Left colon (tissue), 2 donors: Measurements from ENCODE around the gene LPAR2. TPM values are rescaled to one million over a fixed set of nuclear protein-coding genes. Genes with fewer than 3 reads are reported as not detected.
"Not testable (repeated sequence)": the region's sequence is repeated elsewhere in the genome, so short reads cannot be mapped to it uniquely, and the experiment has no call there.

Source experiments
- ATAC-seq: fragments of 200-7000 bp; cut with Tn5 transposase; one replicate; pipeline ENCODE4 v1.9.1; 2020; ENCODE audit warnings: mild to moderate bottlenecking, moderate library complexity
- DNase-seq, 2 donors: peaks; one replicate each; pipeline ENCODE4 v3.0.0-alpha.2; 2020
- intact Hi-C, 2 donors: fragments of 100-400 bp; cut with DNase I in 1 of 2; cut with micrococcal nuclease in 1 of 2; formaldehyde crosslinking; loops; one replicate each; pipeline versions ENCODE4 v1.11.2 to v1.14.0; 2022; cut with DNase I, micrococcal nuclease
- long read RNA-seq: library from polyadenylated mRNA; unstranded; transcript quantifications from one replicate; pipeline ENCODE4 v2.0.0, GENCODE V29; 2021
- total RNA-seq, 2 donors: library from RNA; stranded (reverse); fragmentation: NEBNext Ultra II Directional; extraction: Animal tissue kit (Norgen Biotek cat#: 25700); gene quantifications; one replicate each; pipeline ENCODE4 v1.2.1, GENCODE V29; 2021
- donor health status: DM: no; HTN: no; CAD: no.
- donor health status: DM: yes; HTN: yes; CAD: no.

Gene LPAR2
- total RNA-seq: 10 to 100 TPM; 18.4 to 20.9 TPM
- long read RNA-seq, transcript LPAR2-201 (3 exons, 1,791 nt): major isoform, 11 of 19 reads
- long read RNA-seq, partial matches to known transcripts: 7 of 19 reads
- long read RNA-seq, other reads (novel, unspliced or antisense): 1 of 19 reads

DNA sequence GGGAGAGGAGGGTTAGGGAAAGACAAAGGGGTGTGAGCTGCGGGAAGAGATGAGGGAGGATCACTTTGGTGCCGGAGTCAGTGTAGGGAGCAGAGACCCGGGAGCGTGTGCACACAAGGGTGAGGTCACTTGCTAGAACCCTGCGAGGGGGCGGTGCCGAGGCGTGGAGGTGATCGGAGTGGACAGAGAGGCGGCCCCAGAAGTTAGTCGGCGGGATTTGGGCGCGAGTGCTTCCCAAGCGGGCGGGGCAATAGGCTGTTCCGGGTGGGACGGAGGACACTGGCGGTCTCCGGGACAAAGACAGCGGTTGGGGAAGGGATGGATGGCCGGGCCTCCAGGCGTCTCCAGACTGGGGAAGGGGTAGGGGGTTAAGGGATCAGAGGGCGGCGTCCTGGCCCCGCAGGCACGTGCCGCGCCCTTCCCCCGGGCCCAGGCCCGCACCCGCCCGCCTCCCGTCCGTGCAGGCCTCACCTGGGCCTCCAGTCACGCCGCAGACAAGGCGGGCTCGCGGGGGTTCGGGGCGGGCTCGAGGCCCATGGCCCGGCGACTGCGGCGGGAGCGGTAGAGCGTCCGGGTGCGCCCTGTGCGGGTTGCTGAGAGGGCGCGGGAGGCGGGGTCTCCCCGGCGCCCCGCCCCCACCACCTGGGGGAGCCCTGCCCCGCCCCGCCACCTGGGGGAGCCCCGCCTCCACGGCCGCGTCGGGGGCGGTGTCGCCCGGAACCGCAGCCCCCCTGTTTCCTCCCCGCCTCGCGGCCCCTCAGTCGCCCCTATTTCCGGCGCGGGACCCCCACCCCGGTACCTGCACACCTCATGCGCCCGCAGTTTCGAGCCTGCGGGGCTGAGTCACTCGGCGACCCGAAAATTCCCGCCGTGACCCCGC lies at the start of gene LPAR2:
TSS of gene LPAR2 (minus strand) at position 600 of the 880 bp plus-strand sequence. CDS start 945 bp downstream, outside the sequence.
- ATAC-seq (peak; percentile 88), DNase-seq (peak; percentile 74 to 83)
- intact Hi-C loops: no loop called here

DNA sequence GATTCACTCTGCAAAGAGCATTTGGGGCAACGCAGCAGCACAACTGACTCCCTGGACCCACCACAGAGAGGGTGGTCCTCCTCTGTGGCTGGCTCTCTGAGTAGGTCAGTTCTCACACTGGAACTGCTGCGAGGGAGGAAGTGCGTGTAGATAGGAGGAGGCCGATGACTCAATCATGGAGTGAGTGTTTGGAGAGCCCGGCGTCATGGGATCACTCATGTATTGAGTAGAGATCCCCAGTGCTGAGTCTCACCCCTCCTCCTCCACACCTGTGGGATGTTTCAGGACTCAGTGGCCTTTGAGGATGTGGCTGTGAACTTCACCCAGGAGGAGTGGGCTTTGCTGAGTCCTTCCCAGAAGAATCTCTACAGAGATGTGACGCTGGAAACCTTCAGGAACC lies 49.6 kb upstream of the LPAR2 start:
- ATAC-seq: no peak
- no peak for DNase-seq
- intact Hi-C loops: no loop called here

DNA sequence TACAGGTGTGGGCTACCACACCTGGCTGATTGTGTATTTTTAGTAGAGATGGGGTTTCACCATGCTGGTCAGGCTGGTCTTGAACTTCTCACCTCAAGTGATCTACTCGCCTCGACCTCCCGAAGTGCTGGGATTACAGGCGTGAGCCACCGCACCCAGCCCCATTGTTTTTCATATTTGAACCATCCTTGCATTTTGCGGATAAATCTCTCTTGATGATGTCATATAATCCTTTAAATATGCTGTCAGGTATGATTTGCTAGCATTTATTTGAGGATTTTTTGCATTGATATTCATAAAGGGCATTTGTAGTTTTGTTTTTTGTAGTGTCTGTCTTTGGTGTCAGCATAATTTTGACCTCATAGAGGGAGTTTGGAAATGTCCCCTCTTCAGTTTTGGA lies 46.3 kb upstream of the LPAR2 start:
- intact Hi-C loops: no loop called here
- no peak for ATAC-seq

DNA sequence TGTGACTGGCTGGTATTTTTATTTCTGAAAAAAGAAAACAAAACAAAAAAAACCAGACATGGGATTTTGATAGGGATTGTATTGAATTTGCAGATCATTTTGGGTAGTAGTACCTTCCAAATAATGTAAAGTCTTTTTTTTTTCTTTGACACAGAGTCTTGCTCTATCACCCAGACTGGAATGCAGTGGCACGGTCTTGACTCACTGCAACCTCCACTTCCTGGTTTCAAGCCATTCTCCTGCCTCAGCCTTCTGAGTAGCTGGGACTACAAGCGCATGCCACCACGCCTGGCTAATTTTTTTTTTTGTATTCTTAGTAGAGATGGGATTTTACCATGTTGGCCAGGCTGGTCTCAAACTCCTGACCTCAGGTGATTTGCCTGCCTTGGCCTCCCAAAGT lies 44.8 kb upstream of the LPAR2 start:
- ATAC-seq (no peak), DNase-seq (no peak)
- intact Hi-C loops: no loop called here

More for the DNA sequence above, 46.3 kb upstream of the LPAR2 start:
- DNase-seq: no peak

DNA sequence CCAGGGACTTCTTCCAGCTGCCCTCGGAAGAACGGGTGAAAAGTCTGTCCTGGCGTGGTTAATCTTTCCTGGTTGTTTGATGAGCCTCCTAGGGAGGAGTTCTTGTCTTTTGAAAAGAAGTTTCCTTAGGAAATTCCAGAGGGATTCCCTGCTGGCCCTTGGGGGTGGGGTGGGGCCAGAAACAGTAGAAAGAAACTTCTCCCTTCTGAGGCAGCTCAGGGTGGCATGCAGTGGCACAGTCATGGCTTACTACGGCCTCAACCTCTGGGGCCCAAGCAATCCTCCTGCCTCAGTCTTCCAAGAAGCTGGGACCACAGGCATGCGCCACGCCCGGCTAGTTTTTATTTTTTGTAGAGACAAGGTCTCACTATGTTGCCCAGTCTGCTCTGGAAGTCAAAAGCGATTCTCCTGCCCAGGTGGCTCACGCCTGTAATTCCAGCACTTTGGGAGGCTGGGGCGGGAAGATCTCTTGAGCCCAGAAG lies 42.1 kb upstream of the LPAR2 start:
- intact Hi-C loops: no loop called here
- ATAC-seq (no peak), DNase-seq (no peak)

DNA sequence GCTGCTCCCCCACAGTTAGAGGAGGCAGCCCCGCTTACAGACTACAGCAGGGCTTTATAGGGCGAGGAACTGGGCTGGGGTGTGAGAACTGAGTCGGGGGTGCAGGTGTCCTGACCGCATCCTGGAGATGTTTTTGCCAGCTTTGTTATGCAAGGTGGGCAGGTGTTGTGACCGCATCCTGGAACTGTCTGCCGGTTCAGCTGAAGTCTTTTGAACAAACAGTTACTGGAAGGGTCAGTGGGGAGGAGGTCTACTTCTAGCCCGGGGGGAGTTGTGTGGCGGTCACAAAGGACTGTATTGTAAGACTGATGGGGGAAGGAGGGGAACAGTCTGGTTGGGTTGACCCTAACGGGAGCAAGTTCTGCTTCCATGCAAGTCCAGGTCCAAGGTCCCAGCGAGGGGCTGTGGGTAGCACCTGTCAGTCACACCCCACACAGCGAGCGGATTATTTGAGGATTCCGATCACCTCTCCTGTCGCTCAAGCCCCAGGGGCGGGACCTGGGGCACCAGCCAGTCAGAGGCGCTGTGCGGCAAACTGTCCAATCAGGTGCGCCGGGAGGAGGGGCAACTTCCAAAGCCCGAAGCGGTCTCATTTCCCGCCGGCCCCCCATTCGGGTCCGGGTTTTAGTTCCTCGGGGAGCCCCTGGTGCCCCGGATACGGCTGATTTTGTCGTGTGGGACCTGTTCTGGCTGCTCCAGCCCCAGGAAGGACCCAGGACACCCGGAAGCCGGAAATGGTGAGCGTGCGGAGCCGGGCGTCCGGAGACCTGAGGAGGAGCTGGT lies 40.4 kb upstream of the LPAR2 start, which contains the start of gene ZNF101:
TSS of gene ZNF101 (plus strand) at position 610 of the 783 bp plus-strand sequence. CDS start at position 735, 125 bp downstream.
- DNase-seq (peak; percentile 94 to 96), ATAC-seq (peak; percentile 72)
- intact Hi-C loops: no loop called here

DNA sequence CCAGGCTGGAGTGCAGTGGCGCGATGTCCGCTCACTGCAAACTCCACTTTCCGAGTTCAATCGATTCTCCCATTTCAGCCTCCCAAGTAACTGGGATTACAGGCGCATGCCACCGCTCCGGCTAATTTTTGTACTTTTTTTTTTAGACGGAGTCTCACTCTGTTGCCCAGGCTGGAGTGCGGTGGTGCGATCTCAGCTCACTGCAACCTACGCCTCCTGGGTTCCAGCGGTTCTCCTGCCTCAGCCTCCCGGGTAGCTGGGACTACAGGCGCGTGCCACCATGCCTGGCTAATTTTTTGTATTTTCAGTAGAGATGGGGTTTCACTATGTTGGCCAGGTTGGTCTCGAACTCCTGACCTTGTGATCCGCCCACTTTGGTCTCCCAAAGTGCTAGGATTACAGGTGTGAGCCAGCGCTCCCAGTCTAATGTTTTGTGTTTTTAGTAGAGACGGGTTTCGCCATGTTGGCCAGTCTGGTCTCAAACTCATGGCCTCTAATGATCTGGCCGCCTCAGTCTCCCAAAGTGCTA lies 37.5 kb upstream of the LPAR2 start:
- peak in 1 of 2 donors; percentile 12 for DNase-seq
- ATAC-seq, intact Hi-C loops: not testable (repeated sequence)

DNA sequence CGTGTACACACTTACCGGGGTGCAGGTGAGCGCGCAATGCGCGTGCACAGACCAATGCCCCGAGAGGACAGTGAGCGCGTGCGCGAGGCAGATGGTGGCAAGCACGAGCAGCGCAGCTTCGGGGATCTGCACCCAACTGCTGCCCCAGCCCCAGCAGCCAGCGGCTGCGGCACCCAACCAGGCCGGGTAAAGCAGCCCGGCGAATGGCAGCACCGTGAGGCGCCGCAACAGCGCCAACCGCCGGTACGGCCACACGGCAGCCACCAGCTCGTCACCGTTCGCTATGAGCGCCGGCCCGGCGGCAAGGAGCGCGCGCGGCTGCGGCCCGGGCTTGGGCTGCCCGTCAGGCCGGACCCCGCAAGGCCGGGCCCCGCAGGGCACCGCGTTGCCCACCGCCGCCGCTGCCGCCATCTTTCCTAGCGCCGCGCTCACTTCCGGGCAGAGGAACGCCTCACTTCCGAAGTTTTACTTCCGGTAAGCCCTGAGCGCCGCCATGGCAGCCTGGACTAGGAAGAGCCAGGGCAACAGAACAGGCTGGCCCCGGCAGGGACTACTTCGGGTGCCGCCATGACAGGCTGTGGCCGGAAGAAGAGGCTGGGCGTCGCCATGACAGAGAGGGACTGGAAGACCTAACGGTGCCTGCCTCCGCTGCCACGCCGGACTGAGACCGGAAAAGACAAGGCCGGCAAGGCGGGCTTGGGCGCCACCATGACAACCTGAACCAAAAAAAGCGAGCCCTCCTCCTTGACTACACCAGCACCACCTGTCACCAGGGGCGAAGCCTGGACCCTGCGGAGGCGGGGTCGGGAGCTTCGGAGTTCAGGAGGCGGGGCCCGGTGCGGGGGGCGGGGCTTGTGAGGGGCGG lies 35.5 kb upstream of the LPAR2 start, which contains the start of gene ATP13A1:
TSS of gene ATP13A1 (minus strand) at position 421 of the 865 bp plus-strand sequence. CDS start at position 411, 10 bp downstream.
- ATAC-seq (peak; percentile 87), DNase-seq (peak; percentile 96 to 98)
- intact Hi-C loops: no loop called here

DNA sequence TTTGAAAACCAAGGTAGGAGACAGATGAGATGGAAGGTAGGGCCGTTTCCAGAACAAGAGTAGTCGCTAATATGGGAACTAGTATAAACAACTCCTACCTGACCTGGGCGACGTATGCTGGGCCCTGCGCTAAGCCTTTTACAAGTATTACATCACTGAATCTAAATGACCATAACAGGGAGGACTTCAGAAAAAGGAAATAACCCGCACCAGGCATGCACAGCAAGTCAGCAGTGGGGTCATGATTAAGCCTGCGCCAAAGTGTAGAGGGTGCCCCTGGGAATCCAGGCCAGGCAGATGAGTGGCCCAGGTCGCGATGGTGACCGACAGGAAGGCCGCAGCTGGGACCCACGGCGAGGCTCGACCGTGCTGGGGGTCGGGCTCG lies 34.8 kb upstream of the LPAR2 start:
- intact Hi-C loops: no loop called here
- DNase-seq: no peak
- no peak for ATAC-seq

DNA sequence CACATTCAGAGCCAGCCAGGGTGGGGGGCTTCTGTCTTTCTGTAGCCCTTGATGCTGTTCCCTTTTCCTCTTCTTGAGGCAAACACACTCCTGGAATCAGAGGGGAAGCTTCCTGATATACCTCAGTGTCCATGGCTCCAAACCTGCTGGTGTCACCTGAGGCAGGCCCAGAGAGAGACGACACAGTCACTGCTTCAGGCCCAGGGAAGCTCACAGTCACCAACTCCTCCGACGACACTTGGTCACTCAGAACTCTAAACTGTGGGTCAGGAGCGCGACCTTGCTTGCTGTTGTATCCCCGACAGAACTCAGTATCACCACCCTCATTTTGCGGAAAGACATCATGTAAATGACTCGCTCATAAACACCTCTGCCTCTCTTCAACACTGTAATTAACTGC lies 34.3 kb upstream of the LPAR2 start:
- intact Hi-C loops: no loop called here
- ATAC-seq: no peak
- peak in 1 of 2 donors; percentile 11 for DNase-seq

DNA sequence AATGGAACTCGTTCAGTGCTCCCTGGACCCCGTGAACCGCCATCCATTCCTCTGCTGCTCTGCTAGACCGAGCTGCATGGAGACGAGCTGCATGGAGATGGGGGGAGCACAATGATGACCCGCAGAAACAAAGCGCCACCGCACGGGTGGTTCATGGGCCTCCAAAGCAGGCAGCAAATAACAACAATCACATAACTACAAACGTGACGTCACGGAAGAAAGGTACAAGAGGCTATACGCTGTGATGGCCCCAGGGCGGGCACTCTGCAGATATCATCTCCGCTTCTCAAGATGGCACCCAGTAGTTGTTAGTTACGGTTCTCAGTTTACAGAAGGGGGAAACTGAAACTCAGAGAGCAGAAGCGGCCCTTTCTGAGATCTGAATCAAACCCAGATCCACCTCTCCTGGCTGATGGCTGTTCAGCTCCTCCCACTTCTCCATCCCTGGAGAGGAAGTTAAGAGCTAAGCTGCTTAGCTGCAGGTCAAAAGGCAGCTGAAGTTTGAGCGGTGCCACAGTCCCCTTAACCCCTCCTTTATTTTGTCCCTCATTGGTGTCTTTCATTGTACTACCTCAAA lies 33.7 kb upstream of the LPAR2 start:
- no peak for ATAC-seq
- intact Hi-C loops: no loop called here
- peak in 1 of 2 donors; percentile 19 for DNase-seq

DNA sequence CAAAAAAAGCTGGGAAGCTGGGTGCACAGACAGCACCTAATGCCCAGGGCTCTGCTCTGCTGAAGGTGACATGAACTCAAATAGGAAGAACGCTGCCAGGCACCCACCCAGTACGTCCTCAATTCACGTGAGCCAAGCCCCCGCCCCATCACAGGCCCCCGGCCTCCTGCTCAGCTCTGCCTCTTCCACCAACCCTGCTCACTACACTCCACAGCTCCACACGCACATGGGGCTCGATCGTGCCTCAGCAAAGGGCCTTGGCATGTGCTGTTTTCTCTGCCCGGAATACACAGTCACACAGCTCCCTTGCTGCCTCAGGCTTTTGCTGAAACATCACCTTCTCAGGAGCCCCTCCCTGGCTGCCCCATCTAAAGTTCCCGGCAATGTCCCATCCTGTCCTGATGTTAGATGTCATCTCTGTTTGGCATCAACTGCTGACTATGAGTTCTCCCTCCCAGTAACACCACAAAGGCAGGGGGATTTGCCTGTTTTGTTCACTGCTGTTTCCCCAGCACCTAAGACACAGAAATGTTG lies 33.2 kb upstream of the LPAR2 start:
- DNase-seq (peak in 1 of 2 donors; percentile 4), ATAC-seq (no peak)
- intact Hi-C loops: no loop called here

DNA sequence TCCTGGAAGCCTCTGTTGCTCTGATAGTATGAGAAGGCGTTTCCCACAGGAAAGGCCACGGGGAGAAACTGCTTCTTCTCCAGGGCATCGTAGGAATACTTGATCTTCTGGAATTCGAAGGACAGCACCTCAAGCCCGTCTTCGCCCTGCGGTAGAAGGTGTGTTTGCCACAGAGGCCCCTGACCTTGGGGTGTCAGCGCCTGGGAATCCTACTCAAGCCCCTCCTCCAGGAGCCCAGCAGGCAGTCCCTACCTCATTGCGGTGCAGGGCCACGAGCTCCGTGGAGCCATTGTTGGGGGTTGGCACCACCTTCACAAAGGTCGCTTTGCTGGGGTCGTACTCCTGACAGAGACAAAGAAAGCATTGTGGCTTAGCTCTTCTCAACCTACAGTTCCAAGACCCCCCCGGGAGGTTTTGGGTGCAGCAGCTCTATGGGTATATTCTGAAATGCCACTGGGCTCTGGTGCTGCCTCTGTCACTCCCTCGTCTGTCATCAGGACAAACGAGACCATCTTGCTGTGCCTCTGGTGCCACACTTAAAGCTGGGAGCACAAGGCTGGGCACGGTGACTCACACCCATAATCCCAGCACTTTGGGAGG lies 31.7 kb upstream of the LPAR2 start:
- DNase-seq: no peak
- ATAC-seq: no peak
- intact Hi-C loops: no loop called here

DNA sequence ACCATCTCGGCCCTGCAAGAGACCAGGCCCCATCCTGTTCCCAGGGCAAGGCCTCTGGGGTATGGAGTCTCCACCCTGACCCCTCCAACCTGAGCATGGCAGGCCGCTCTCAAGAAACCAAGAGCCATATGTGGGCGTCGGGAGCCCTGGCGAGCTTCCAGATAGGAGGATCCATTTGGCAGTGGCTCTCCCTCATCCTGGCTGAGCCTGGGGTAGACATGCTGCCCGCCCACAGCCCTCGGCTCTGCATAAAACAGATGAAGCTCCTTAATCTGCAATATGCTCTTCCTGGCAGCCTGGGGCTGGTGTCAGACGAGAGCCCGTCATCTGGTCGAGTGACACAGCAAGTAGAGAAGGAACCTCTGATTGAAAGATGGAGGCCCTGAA lies 29.4 kb upstream of the LPAR2 start:
- ATAC-seq (no peak), DNase-seq (peak in 1 of 2 donors; percentile 5)
- intact Hi-C loops: no loop called here

DNA sequence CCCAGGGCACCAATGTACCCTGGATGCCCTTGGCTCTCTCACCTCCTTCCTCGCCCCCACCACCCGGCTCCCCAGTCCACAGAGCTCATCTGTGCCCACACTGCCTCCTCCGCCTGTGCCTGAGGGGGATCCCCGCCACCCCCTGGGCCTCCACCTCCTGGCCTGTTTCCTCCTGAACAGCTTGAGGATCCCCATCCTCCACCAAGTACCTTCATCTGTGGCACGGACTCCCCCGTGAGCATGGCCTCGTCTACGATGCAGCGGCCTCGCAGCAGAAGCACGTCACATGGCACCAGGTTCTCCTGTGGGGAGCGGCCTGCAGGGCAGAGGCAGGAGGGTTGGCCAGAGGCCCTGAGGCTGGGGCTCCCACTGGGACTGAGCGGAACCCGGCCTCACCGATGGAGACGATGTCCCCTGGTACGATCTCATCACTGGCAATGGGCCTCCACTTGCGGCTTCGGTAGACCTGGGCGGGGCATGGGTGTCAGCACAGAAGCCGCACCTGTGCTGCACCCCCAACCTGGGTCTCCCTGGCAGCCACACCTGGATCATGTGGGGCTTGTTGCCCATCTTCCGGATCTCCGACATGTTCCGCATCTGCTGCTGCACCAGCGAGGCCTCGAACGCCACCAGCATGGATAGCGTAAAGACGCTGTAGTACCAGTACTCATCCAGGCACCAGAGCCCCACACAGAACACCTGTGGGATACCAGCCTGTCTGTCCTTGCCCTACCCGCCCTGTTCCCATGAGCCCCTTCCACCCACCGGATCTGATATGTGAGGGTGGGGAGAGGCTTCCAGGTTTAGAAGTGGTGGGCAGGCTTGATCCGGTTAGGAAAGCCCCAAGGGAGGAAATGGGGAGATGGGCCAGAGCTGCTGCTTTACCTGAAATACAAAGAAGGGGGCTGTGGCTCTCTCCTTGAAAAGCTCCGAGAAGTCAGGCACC lies 28.7 kb upstream of the LPAR2 start:
- DNase-seq (no peak), ATAC-seq (no peak)
- intact Hi-C loops: no loop called here
